Fibroblast of lung (primary cell): ENCODE results near the gene APBB2. TPM values are rescaled to one million over a fixed set of nuclear protein-coding genes. Genes with fewer than 3 reads are reported as not detected.

Experiments
- DNase-seq, 2 donors: peaks; one replicate each; pipeline versions ENCODE4 v3.0.0 to v3.0.0-alpha.2; 2010; ENCODE audit warnings: low read depth in 2 of 2
- H2AFZ ChIP-seq: 2 replicates; pipeline ENCODE4 v1.5.1; 2012; ENCODE audit warnings: low read length, control low read depth, inconsistent platforms
- H3K27ac ChIP-seq: 2 replicates; pipeline ENCODE4 v1.5.1; 2011; ENCODE audit warnings: low read length, control low read depth; ENCODE audit not compliant: insufficient read depth
- H3K27me3 ChIP-seq: 2 replicates; pipeline ENCODE4 v1.5.1; 2011; ENCODE audit warnings: mild to moderate bottlenecking, low read length; ENCODE audit not compliant: control insufficient read depth, insufficient read depth
- H3K36me3 ChIP-seq: 2 replicates; pipeline ENCODE4 v1.5.1; 2011; ENCODE audit warnings: low read length; ENCODE audit not compliant: control insufficient read depth, insufficient read depth
- H3K4me1 ChIP-seq: 2 replicates; pipeline ENCODE4 v1.5.1; 2011; ENCODE audit warnings: low read length; ENCODE audit not compliant: control insufficient read depth, insufficient read depth; ENCODE audit errors: extremely low read depth
- H3K4me2 ChIP-seq: 2 replicates; pipeline ENCODE4 v1.5.1; 2011; ENCODE audit warnings: low read length, control low read depth; ENCODE audit not compliant: insufficient read depth; ENCODE audit errors: extremely low read depth
- H3K4me3 ChIP-seq, 4 experiments: fragments of 200-600 bp in 1 of 4; sonication (generic) in 1 of 4; replicated peaks in 1 of 4; 2 replicates each; pipeline ENCODE4 v1.5.1; 2011 to 2016; ENCODE audit warnings: low read length in 4 of 4, low read depth in 3 of 4, mild to moderate bottlenecking in 3 of 4, control low read depth in 2 of 4, inconsistent platforms in 1 of 4, mixed read lengths in 1 of 4; ENCODE audit not compliant: insufficient read depth in 1 of 4; ENCODE audit errors: control extremely low read depth in 1 of 4
- H3K79me2 ChIP-seq: 2 replicates; pipeline ENCODE4 v1.5.1; 2012; ENCODE audit warnings: mild to moderate bottlenecking, low read length, inconsistent platforms; ENCODE audit not compliant: control insufficient read depth, insufficient read depth
- H3K9ac ChIP-seq: 2 replicates; pipeline ENCODE4 v1.5.1; 2011; ENCODE audit warnings: mild to moderate bottlenecking, low read length, control low read depth; ENCODE audit not compliant: insufficient read depth
- H3K9me3 ChIP-seq: 2 replicates; pipeline ENCODE4 v1.5.1; 2012; ENCODE audit warnings: low read depth, low read length; ENCODE audit not compliant: control insufficient read depth, insufficient read depth
- H4K20me1 ChIP-seq: 2 replicates; pipeline ENCODE4 v1.5.1; 2011; ENCODE audit warnings: low read length; ENCODE audit not compliant: control insufficient read depth, insufficient read depth; ENCODE audit errors: extremely low read depth
- EZH2 ChIP-seq: IDR thresholded peaks from 2 replicates; pipeline ENCODE4 v1.5.1; 2012; ENCODE audit warnings: low read length, control low read depth, mild to moderate bottlenecking; ENCODE audit errors: missing control alignments
- polyA plus RNA-seq, 2 donors: library from polyadenylated mRNA; depleted of rRNA in 1 of 2; stranded (reverse) in 1 of 2; unstranded in 1 of 2; fragments of >200 nt; gene quantifications; 2 replicates each; pipeline ENCODE4 v1.2.1, GENCODE V29; 2011 to 2012; ENCODE audit warnings: missing spikeins in 1 of 2
- total RNA-seq: library from RNA; depleted of rRNA; stranded (reverse); fragments of >200 nt; gene quantifications from 2 replicates; pipeline ENCODE4 v1.2.1, GENCODE V29; 2014
- TF ChIP-seq, protein P1 (sequence below), 2 donors: IDR thresholded peaks in 1 of 2; conservative IDR thresholded peaks in 1 of 2; 1 replicate in 1 of 2; 2 replicates in 1 of 2; pipeline ENCODE4 v1.5.1; 2011 to 2012; ENCODE audit warnings: low read length in 2 of 2, control low read depth in 1 of 2, inconsistent platforms in 1 of 2, low read depth in 1 of 2, mild to moderate bottlenecking in 1 of 2

The APBB2 gene
- total and polyA plus RNA-seq, 2 donors (not counting 1 experiment from before 2014, with no cell fraction given), result 25.1 to 29.8 TPM

- DNase-seq, result no peak
- TF ChIP-seq, protein P1, sequence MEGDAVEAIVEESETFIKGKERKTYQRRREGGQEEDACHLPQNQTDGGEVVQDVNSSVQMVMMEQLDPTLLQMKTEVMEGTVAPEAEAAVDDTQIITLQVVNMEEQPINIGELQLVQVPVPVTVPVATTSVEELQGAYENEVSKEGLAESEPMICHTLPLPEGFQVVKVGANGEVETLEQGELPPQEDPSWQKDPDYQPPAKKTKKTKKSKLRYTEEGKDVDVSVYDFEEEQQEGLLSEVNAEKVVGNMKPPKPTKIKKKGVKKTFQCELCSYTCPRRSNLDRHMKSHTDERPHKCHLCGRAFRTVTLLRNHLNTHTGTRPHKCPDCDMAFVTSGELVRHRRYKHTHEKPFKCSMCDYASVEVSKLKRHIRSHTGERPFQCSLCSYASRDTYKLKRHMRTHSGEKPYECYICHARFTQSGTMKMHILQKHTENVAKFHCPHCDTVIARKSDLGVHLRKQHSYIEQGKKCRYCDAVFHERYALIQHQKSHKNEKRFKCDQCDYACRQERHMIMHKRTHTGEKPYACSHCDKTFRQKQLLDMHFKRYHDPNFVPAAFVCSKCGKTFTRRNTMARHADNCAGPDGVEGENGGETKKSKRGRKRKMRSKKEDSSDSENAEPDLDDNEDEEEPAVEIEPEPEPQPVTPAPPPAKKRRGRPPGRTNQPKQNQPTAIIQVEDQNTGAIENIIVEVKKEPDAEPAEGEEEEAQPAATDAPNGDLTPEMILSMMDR (conservative IDR thresholded peaks at IDR 0.05 in 1 of 2, IDR thresholded peaks at IDR 0.05 in 1 of 2; ENCODE audit: low read depth in 1 of 2, low read length in 2 of 2), result no peak
- TF ChIP-seq EZH2, result no peak
- H3K4me1 ChIP-seq, result peaks cover 7% of the 10 kb centered on the region
- H3K4me3 ChIP-seq, result no peak overlapping the region
- H3K27me3 ChIP-seq, result no peaks in the 10 kb centered on the region
- no peaks in the 10 kb centered on the region for H4K20me1 ChIP-seq
- H3K36me3 ChIP-seq, result no peaks in the 10 kb centered on the region
- no peak overlapping the region for H3K9ac ChIP-seq
- H3K4me2 ChIP-seq, result no peak overlapping the region
- no peak overlapping the region for H3K27ac ChIP-seq
- no peak overlapping the region for H2AFZ ChIP-seq
- H3K9me3 ChIP-seq, result no peaks in the 10 kb centered on the region
- H3K79me2 ChIP-seq, result peaks cover 7% of the 10 kb centered on the region
Measured at GRCh38 chr4:41172786-41173185, 41.6 kb downstream of the APBB2 start.

DNA sequence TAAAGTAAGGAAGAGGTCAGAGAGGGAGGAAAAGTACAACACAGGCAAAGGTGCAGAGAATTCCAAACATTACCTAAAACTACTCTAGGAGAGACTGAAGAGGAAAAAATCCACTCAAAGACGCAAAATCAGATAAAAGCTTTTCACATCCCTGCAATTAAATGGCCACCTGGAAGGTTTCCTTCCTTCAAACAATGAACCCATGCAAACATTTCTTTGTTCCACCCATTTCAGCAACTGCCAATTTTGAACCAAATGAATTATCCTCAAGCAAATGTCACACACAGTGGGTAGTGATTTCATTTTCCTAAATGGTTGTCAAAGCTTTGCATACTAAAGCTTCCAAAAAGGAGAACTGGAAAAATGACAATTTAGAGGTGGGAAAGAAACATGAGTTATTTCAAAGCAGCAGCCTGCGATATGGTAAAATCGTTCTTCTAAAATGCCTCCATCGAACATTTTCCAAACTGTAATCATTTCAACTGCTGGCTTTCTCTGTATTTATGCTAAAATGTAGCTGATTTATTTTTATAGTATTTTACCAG is 45.0 kb downstream of the APBB2 start:
- Histone ChIP-seq H3K36me3 (no peaks in the 10 kb centered on the region), H3K4me1 (no peaks in the 10 kb centered on the region), H3K4me3 (no peak overlapping the region), H3K9me3 (no peaks in the 10 kb centered on the region), H3K27me3 (no peaks in the 10 kb centered on the region), H3K9ac (no peak overlapping the region), H2AFZ (no peak overlapping the region), H3K4me2 (peak overlapping the region; percentile 11), H4K20me1 (no peaks in the 10 kb centered on the region), H3K79me2 (peaks cover 4% of the 10 kb centered on the region), H3K27ac (no peak overlapping the region)
- no peak for TF ChIP-seq EZH2
- TF ChIP-seq, protein P1 (conservative IDR thresholded peaks at IDR 0.05 in 1 of 2, IDR thresholded peaks at IDR 0.05 in 1 of 2; ENCODE audit: low read depth in 1 of 2, low read length in 2 of 2), result no peak
- DNase-seq, result no peak

- no peak overlapping the region for H3K4me2 ChIP-seq
- H3K27ac ChIP-seq, result no peak overlapping the region
- no peaks in the 10 kb centered on the region for H3K4me1 ChIP-seq
- H3K27me3 ChIP-seq, result no peaks in the 10 kb centered on the region
- DNase-seq, result no peak
- H3K9ac ChIP-seq, result no peak overlapping the region
- no peak for TF ChIP-seq EZH2
- no peaks in the 10 kb centered on the region for H3K36me3 ChIP-seq
- H3K4me3 ChIP-seq, result no peak overlapping the region
- H3K79me2 ChIP-seq, result peaks cover 4% of the 10 kb centered on the region
- H3K9me3 ChIP-seq, result no peaks in the 10 kb centered on the region
- H2AFZ ChIP-seq, result no peak overlapping the region
- H4K20me1 ChIP-seq, result no peaks in the 10 kb centered on the region
Measured at GRCh38 chr4:41167191-41167590, 47.2 kb downstream of the APBB2 start.
